ENCODE data around the gene RBM39.

GRCh38 chr20:35771689-35772562, 29.9 kb upstream of the RBM39 start, which contains the start of gene PHF20:
- peak in 4 of 5 experiments; percentile 22 to 52 (median 36) for TF ChIP-seq CTCF (IDR thresholded peaks at IDR 0.05 in 4 of 5, conservative IDR thresholded peaks at IDR 0.05 in 1 of 5)
- peak; percentile 98 to 99 for TF ChIP-seq POLR2A (IDR thresholded peaks at IDR 0.05)

Measured in gastrocnemius medialis (tissue), 4 donors.